Measurements from ENCODE around the gene ZCCHC2.

Gene ZCCHC2

DNA sequence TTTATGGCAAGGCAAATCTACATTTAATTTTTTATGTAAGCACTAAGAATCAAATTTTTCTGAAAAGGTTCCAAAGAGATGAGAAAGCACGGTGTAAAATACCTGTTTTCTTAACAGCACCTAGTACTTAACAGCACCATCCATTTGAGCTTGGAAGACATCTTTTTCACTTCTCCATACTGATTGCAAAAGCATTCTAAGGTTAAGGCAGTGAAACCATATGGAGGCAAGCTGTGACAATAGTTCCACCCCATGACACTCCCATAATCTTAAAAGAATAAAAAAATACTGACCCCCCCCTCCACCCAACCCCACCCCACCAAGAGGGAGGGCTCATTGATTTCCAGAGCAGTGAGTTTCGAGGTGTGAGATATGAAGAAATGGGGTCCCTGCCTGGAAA, 60.6 kb downstream of the ZCCHC2 start:
- DNase-seq = no peak

DNA sequence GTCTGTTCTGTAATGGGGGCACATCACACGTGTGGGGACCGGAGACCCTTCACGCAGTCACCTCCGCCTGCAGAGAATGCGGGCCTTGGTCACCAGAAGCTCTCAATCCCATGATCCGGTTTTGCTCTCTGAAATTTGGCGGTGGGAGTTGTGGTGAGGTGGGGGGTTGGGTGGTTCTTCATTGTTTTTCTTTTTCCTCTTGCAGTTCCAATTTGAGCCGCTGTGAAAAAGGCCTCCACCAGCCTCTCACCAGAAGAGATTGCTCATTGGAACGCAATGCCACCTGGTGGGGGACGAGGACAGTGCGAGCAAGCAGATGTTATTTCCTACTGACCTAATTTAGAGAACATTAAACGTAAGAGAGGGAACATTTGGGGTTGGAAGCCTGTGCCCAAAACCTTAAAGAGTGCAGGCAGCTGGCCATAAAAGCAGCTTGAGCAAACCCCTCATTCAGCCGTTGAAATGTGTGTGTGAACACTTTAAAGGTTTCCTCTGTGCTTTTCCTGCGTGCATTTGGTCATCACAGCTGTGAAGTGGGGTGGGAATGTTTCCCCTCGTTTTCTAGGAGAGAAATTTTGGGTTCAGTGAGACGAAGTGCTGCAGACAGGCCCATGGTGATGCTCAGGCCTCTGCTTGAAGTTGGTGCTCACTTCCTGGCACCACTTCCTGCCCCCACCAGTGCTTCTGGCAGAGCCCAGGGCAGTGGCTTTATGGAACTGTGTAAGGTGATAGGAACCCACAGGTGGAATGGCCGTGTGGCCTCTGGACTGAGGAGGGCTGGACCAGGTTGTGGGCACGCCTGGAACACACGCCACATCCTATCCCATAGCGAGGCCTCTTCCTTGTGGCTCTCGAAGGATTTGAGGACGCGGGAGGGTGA, 61.7 kb downstream of the ZCCHC2 start:
- DNase-seq = peak; percentile 73

DNA sequence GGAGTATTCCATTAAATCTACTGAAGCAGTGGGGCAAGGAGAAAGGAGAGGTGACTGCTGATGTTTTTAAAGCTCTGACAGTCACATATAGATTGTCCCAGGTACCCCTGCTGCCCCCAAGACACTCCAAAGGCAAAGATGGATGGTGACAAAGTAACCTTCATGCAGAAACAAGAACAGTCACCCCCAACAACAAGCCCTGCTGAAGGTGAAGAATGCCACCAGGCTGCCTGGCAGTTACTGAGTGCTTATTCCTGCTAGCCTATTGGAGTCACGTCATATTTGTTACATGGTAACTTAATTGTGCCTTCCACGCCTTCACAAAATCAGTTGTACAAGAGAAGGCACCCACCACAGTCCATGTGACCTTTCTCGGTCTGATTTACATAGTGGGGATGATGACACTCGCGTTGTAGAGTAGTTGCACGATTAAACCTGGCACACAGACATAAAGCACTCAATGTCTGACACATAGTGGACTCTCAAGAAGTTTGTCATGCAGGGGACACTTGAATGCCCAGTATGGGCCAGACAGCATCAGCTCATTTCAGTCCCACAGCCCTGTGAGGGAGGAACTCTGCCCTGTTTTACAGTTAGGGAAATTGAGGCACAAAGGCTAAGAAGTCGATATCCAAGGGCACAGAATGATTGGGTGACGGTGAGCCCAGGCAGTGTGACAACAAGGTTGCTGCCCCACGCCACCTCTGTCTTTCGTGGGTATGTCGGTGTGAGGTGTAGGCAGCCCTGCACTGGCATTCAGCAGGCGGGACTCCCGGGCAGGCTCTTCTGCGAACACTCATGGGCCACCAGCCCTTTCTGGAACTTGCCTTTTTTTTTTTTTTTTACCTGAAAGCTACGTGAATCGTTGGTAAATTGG, 62.7 kb downstream of the ZCCHC2 start:
- DNase-seq = no peak

DNA sequence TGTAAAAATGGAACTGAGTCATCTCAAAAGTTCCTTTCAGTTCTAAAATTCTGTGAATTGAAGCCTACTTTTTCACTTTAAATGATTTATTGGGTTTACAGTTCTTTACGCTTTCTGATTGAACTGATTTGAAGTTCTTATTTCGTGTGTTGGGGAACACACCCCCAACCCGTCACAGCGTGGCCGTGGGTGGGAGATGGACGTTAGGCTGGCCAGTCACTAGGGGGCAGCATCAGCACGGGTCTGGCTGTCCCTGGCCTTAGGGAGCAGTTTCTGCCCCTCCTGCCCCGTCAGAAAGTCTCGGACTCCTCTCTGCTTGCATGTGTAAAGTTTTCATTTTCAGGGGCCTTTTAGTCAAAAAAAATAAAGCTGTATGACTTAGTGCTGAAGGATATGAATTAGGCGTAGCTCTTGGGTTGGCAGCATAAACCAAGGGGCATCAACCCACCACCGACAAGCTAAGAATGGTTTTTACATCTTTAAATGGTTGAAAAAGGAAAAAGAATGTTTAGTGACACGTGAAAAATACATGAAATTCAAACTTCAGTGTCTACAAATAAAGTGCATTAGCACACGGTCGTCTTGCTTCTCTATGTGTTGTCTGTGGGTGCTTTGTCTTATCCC, 63.4 kb downstream of the ZCCHC2 start:
- peak; percentile 13 for DNase-seq

DNA sequence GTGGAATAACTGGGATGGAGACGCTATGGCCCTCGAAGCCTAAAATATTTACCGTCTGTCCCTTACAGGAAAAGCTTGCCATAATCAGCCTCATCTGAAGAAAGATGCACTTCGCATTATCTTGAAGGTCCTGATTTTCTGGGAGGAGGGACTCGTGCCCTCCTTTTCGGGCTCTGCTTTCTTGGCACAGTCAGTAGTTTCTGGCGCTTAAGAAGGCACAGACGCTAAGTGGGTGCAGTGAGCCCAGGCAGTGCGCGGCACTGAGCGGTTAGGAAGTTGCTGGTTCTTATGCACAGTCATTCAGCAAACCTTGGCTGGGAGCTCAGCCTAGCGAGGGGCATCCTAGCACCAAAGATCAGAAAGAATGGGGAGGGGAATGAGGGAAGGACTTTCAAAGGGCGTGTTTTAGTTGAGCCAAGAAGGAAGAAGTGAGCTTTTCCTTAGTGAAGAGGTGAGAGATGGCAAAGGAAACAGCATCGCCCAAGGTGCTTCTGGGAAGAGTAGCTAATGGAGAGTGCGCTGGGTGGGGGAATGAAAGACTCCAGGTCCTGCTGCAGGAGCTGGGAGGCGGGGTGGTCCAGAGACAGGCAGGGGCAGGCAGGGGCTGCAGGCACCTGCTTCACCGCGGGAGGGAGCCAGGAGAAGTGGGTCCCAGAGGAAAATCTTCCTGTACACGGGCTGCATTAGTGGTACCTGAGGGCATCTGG, 64.1 kb downstream of the ZCCHC2 start:
- DNase-seq = no peak

DNA sequence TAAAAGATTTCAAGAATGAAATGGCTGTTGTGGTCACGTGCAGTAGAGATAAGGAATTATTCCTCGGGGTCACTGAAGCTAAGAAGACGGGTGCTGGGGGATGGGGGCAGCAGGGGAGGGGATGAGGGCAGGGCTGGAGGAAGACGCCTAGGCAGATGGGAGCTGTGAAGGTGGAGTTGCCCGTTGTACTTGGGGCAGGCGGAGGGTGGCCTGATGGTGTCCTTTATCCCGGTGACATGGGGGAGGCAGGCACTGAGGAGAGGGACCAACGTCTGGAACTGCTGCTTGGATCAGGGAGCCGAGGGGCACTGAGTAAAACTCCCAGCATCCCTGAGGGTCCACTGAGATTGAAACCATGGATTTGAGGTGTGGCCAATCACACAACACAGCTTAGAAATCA, 64.9 kb downstream of the ZCCHC2 start:
- DNase-seq = no peak

DNA sequence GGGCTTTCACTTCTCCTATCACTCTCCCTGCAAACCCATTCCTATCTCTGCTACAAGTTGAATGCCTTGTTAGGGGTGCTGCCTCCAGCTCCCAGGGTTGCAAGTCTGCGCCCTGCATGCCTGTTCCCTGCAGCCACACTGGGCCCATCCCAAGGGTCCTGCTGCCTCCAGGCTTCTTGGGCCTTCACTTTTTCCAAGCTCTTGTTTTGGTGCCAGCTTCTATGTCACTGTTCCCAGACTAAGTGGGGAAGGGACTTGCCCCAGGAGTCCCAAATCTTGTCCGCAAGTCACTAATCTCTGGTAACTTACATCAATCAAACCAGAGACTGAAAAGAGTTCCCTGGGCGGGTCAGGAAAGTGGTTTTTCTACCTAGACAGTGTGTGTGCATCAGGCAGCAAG, 65.4 kb downstream of the ZCCHC2 start:
- no peak for DNase-seq

DNA sequence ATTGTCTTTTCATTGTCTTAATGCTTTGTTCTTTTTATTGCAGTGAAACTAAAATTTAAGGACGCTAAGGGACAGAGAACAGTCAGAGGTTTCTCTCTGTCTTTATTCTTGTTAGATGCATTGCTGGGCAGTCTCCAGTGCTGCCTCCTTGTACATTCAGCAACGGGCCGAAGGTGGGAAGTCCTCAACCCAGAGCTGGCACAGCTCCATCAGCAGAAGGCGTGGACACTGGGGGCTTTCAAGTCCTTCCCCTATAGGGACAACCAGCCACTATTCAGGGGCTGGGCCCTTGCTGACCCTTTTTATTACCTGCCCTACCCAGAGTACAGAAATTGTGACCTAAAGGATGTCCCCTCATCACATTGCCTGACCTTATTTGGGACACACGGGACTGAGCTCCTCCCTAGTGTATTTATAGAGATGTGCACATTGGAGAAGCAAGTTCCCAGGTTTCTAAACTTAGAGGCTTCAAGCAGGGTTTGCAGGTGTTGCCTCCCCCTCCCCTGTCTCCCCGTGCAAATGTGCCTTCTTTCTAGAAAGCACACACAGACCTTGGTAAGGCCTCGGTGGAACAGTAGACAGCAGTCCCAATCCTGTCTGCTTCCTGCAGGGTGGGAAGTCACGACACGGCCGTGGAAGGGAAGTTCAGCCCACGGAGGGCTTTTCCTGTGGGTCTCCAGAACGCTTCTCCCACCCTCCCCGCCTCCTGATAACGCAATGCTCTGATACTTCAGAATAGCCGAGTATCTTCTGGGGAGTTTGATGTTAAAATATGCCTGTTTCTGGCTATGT, 68.2 kb downstream of the ZCCHC2 start:
- no peak for DNase-seq

DNA sequence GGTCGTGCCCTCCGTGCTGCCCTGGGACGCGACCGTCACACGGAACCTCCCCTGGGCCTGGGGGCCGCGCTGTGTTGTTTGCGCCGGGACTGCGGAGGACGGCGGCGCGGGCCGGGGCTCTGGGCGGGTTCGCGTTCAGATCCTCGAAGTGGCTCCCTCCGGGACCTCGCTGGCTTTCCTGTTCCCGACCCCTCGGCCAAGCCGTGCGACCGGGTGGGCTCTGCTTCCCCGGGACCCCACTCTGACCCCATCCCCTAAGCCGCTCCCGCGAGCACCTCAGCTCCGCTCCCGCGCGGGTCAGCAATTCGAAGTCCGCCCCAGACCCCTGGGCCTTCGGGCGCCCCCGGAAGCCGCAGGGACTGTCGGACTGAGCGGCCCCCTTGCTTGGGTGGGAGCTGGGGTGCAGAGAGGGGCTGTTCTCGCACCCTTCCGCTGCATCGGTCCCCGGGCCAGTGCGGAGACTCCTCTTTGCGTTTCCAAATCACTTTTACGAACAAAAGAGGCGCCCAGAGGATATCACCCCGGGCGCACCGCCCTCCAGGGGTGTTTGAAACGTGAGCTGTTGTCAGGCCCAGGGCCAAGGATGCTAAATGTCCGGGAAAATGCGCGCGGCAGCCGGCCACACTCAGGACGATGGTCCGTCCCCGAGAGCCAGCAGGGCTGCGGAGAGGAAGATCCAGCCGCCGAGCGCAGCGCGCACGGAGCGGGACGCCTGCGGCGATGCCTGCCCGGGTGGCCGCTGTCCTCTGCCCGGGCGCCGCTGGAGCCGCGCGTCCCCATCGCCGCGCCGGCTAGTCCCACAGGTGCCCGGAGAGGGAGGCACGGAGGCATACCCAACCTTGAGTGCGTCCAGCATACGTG, 73.5 kb downstream of the ZCCHC2 start:
- DNase-seq = no peak

DNA sequence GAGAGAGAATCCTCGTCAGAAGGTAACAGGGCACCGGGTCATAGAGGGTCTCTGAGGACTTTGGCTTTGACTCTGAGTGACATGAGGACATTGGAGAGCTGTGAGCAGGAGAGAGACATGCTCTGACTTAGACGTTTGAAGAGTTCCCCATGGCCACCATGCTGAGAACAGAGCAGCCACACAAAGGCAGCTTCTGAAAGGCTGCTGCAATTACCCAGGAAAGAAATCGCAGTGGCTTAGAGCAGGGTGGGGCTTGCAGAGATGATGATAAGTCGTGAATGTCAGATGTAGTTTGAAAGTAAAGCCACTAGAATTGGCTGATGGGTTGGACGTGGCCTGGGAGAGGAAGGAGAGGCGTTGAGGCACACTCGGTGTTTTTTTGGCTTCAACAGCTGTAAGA, 79.0 kb downstream of the ZCCHC2 start:
- DNase-seq = no peak

DNA sequence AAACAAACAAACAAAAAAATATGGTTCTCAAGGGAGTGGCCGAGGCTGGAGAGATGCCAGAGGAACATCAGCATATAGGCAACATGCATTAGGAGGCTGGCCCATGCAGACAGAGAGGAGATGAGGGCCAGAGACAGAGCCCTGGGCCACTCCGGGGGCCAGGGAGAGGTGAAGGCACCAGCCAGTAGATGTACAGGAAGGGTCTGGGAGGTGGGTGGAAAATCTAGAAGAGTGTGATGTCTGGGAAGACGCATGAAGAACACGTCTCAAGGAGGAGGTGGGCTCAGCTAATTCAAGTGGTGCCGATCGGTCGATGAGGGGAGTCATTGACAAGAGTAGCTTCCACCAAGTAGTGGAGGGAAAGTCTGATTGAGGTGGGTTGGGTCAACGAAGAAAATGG, 79.9 kb downstream of the ZCCHC2 start:
- DNase-seq = no peak

DNA sequence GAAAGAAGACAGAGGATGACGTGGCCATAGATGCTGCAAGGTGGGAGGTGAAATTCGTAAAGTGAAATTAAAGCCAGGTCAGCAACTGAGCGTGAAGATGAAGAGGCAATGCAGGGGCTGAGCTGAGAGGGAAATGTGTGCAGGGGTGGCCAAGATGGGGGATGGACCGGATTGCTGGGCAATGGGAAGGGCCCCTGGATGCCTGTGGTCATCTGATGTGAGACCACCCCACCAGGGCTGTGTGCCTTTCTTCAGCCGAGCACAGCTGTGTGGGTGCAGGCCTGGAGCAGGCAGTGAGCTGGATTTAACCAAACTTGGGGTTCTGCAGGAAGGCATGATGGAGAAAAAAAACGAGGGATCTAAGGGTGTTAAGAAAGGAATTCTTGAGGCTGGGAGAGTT, 80.4 kb downstream of the ZCCHC2 start:
- no peak for DNase-seq

DNA sequence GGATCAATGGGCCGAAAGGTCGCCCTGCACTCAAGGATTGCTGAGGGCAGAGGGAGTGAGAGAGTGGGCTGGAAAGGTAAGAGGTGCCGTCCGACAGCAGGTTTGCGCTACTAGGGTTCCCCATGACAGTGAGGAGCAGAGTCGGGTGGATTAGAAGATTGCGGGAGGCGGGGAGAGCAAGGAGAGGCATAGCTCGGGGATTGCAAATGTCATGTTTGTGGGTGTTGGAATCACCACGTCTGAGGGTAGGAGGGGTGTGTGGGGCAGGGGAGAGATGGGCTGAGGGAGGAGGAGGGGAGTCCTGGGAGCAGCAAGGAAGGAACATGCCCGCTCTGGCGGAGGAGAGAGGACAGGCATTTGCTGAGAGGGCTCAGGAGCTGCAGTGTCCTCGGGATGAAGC, 81.2 kb downstream of the ZCCHC2 start:
- no peak for DNase-seq

DNA sequence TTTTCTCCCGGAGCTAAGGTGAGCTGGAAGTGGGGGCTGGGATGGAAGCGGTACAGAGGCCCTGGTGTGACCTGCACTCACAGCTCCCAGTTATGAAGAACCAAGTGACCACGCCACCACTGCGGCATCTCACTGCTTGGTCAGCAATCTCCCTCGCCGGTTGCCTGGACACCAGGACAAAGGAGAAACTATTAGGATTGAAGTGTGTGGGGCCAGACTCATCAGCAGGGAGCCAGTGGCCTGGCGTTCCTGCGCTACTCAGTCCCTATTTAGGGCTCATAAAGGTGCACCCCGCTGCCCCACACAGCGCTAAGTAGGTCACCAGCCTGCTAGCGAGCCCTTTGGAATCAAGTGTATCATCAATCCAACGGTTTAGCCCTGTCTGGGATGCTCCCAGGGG, 82.9 kb downstream of the ZCCHC2 start:
- DNase-seq = no peak

DNA sequence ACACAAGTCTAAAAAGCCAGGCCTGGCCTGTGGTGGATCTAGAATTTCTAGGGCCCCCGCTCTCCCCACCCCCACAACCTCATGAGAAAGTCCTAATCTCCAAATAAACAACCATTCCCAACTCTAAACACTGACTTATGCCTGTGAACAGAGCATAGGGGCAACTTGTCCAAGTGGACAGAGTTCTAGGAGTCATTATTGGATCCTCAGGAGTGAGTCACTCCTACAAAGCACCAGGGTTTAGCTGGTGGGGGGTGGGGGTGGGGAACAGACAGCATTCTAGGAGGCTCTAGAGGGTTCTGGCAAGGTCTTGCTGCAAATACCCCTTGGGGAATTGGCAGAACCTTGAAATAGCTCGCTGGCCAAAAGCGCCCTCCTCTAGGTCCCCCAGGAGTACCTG, 83.3 kb downstream of the ZCCHC2 start:
- no peak for DNase-seq

DNA sequence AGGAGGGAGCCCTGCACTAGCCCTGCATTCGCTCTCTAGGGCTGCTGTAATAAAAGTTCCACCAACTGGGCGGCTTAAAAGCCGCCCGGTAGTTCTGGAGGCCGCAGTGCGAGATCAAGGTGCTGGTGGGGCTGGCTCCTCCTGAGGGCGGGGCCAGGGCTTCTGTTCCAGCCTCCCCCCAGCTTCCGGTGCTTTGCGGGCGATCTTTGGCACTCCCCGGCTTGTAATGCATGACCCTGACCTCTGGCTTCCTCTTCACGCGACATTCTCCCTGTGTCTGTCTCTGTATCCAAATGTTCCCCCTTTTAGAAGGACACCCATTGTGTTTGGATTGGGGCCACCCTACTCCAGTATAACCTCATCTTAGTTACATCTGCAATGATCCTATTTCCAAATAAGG, 84.5 kb downstream of the ZCCHC2 start:
- no peak for DNase-seq

DNA sequence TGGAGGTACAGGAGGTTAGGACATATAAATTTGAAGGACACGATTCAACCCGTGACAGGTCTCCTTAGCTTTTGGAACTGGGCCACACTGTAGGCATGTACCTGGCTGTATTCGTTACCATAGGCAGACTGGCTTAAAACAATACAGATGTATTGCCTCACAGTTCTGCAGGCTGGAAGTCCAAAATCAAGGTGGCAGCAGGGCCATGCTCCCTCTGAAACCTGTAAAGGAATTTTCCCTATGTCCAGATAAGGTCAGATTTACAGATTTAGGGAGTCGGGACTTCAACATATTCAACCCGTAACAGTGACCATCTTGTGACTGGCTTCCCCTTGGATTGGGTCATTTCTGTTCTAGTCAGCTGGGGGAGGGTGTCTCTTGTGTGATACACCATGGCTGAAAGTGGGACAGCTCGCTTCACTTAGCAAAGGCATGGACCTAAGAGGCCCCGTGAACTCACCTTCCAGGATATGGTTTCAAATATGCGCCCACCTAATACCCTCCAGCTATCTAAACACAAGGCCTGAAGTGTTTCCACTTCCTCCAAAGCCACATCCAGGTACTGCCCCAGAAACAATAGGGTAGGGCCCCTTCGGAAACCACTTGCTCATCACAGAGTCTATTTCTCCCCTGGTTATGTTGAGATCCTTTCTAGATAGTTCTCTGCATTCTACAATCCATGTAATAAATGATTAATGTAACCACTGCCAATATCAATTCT, 85.0 kb downstream of the ZCCHC2 start:
- DNase-seq = no peak

DNA sequence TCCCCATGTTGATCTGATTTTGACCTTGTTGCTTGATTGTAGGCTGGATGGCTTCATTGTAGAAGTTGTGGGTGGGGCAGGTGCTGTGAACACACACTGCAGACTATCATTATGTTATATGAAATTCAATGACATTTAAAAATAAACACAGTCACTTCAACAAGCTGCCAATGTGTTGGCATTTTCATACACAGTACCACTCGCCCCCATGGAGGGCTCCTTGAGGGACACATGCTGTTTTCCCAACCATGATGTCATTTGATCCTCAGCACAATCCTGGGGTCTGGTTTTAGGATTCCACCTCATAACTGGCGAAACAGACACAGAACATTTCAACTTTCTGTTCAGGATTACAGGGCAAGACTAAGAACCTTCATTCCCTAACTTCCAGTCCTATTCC, 86.9 kb downstream of the ZCCHC2 start:
- no peak for DNase-seq

DNA sequence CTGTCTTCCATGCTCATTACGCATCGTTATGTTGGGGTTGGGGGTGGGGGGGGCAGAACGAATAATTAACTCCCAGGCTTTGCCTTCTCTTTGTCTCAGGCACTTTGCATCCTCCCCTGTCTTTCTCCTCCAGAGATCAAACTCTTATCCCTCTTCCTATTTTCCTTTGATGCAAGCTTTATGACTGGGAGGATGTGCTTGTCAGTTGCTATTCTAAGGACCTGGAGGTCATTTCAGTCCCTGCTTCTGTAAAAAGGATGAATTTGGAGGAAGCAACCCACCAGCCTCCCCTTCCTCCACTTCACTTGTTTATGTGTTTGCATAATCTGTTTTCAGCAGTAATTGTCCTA, 87.5 kb downstream of the ZCCHC2 start:
- DNase-seq = no peak

DNA sequence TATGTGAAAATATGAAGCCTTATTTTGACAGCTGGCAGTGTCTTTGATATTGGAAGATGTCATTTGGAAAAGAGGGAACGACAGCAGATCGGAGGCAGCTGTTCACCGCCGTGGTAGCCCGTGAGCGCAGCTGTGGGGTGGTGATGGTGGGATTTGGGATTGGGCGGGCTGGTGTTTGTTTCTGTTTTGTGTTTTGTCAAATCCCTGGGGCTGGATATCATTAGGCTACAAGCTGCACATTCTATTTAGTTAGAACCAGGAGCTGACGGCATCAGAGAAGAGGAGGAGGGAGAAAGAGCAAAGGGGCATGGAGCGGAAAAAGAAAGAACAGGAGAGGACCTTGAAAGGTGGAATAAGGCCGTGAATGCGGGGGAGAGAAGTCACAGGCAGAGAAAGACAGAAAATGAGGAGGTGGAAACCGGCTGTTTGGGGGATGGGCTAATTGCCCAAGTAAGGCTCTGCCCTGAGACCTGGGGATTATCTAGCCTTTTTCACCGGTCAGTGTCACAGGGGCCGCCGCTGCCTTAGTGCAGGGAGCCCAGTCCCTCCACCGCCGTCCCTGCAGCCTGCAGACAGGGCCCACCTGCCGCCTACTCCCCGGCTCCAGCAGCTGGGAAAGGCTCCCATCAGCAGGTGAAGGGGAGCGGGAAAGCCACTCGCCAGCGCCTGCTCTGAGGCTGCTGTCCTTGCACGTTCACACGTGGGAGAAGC, 88.0 kb downstream of the ZCCHC2 start:
- no peak for DNase-seq
